ENCODE results near the gene UROD. TPM values are rescaled to one million over a fixed set of nuclear protein-coding genes. Genes with fewer than 3 reads are reported as not detected.

The UROD gene
- total RNA-seq, 1 donor from 2014 or later: 84.7 TPM

DNA sequence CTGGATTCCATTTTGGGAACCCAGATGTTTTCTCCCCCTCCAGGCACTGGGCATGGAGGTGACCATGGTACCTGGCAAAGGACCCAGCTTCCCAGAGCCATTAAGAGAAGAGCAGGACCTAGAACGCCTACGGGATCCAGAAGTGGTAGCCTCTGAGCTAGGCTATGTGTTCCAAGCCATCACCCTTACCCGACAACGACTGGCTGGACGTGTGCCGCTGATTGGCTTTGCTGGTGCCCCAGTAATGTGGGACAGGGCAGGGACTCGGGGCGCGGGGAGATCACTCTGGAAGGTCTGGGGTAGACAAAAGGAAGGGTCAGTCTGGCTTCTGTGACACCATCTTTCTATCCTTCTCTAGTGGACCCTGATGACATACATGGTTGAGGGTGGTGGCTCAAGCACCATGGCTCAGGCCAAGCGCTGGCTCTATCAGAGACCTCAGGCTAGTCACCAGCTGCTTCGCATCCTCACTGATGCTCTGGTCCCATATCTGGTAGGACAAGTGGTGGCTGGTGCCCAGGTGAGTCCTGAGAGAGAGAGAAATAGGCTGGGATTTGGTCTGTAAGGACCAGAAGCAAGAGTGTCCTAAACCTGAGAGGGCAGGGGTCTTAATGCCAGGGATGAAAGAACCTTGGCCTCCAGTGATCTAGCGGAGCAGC, 1.6 kb downstream of the UROD start:
- no peak for DNase-seq (ENCODE audit: extremely low spot score, unreplicated experiment)
- H3K27ac Mint-ChIP-seq: no peak overlapping the region
- peaks cover 9% of the 10 kb centered on the region for H3K36me3 Mint-ChIP-seq
- TF ChIP-seq, protein P1, sequence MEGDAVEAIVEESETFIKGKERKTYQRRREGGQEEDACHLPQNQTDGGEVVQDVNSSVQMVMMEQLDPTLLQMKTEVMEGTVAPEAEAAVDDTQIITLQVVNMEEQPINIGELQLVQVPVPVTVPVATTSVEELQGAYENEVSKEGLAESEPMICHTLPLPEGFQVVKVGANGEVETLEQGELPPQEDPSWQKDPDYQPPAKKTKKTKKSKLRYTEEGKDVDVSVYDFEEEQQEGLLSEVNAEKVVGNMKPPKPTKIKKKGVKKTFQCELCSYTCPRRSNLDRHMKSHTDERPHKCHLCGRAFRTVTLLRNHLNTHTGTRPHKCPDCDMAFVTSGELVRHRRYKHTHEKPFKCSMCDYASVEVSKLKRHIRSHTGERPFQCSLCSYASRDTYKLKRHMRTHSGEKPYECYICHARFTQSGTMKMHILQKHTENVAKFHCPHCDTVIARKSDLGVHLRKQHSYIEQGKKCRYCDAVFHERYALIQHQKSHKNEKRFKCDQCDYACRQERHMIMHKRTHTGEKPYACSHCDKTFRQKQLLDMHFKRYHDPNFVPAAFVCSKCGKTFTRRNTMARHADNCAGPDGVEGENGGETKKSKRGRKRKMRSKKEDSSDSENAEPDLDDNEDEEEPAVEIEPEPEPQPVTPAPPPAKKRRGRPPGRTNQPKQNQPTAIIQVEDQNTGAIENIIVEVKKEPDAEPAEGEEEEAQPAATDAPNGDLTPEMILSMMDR (conservative IDR thresholded peaks at IDR 0.05): no peak
- H3K4me3 Mint-ChIP-seq: peak overlapping the region; percentile 89
- no peaks in the 10 kb centered on the region for H3K9me3 Mint-ChIP-seq
- peaks cover 27% of the 10 kb centered on the region for H3K4me1 Mint-ChIP-seq (ENCODE audit: unreplicated experiment)
- H3K27me3 Mint-ChIP-seq: no peaks in the 10 kb centered on the region

DNA sequence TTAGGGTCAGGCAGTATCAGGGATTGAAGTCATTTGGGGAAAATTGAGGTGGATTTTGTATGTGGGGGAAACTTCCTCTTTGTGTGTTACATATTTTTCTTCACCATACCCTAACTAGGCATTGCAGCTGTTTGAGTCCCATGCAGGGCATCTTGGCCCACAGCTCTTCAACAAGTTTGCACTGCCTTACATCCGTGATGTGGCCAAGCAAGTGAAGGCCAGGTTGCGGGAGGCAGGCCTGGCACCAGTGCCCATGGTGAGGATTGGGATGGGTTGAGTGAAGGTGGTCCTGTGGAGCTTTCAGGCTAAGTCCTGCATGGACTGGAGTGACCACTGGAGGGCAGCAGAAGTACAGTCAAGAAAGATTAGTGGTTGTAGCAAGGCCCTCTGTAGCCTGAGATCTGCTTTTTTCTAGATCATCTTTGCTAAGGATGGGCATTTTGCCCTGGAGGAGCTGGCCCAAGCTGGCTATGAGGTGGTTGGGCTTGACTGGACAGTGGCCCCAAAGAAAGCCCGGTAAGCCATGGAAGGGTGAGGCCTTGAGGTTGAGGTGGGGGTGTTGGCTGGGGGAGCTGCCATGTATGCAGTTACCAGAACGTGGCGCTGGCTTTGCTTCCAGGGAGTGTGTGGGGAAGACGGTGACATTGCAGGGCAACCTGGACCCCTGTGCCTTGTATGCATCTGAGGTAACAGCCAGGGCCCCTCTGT, 2.4 kb downstream of the UROD start:
- H3K27me3 Mint-ChIP-seq: no peaks in the 10 kb centered on the region
- TF ChIP-seq, protein P1 (conservative IDR thresholded peaks at IDR 0.05): peak; percentile 92
- H3K9me3 Mint-ChIP-seq: no peaks in the 10 kb centered on the region
- H3K4me1 Mint-ChIP-seq (ENCODE audit: unreplicated experiment): peaks cover 26% of the 10 kb centered on the region
- H3K36me3 Mint-ChIP-seq: peaks cover 6% of the 10 kb centered on the region
- peak overlapping the region; percentile 81 for H3K27ac Mint-ChIP-seq
- DNase-seq (ENCODE audit: extremely low spot score, unreplicated experiment): peak; percentile 86
- peak overlapping the region; percentile 87 for H3K4me3 Mint-ChIP-seq

DNA sequence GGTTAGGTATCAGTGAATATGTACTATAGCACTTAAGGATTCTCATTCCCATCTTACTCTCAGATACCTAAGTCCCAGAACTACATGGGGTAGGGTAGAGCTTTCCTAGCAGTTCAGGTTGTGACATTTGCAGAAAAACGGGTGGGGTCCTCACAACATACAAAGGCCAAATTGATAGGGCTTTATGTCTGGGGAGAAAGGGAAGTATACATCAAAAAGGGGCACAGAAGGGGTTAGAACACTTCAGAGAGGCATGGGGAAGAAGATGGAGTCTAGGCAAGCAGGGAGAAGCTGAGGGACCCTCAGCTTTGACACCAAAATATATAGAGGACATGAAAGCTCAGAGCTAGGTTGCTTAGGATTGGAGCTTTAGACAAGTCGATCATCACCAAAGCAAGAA, 3.6 kb downstream of the UROD start:
- peaks cover 6% of the 10 kb centered on the region for H3K36me3 Mint-ChIP-seq
- H3K27me3 Mint-ChIP-seq: no peaks in the 10 kb centered on the region
- H3K4me1 Mint-ChIP-seq (ENCODE audit: unreplicated experiment): peaks cover 17% of the 10 kb centered on the region
- H3K4me3 Mint-ChIP-seq: no peak overlapping the region
- TF ChIP-seq, protein P1 (conservative IDR thresholded peaks at IDR 0.05): no peak
- DNase-seq (ENCODE audit: extremely low spot score, unreplicated experiment): no peak
- H3K9me3 Mint-ChIP-seq: no peaks in the 10 kb centered on the region
- no peak overlapping the region for H3K27ac Mint-ChIP-seq

DNA sequence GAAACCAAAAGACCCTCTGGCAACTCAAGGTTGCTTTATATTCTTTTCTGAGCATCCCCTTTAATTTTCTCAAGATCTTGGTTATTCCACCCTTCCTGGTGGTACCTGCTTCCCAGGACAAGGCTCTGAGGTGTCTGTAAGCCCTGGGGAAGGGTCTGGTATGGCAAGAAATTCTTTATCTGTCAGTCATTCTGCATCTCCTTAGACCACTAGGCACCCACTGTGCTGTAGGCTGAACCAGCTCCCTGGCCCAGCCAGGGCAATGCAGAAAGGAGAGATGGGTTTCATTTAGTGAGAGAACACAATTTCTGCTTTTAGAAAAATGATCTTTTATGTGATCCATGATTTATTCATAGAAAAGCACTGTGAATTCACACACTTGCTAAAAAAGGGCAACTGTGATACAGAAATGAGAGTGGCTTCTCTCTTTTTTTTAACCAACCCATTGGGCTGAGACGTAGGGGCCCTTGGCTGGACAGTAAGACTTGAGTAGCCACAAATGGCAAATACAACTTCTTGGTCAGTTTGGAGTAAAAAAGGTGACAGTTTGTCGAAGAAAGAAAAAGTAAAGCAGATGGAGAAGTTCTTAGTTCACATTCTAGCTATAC, 4.1 kb downstream of the UROD start:
- TF ChIP-seq, protein P1 (conservative IDR thresholded peaks at IDR 0.05): no peak
- Mint-ChIP-seq H3K9me3 (no peaks in the 10 kb centered on the region), H3K4me1 (ENCODE audit: unreplicated experiment) (peaks cover 16% of the 10 kb centered on the region), H3K27me3 (no peaks in the 10 kb centered on the region), H3K36me3 (peaks cover 6% of the 10 kb centered on the region), H3K27ac (no peak overlapping the region), H3K4me3 (no peak overlapping the region)
- DNase-seq (ENCODE audit: extremely low spot score, unreplicated experiment): peak; percentile 16

DNA sequence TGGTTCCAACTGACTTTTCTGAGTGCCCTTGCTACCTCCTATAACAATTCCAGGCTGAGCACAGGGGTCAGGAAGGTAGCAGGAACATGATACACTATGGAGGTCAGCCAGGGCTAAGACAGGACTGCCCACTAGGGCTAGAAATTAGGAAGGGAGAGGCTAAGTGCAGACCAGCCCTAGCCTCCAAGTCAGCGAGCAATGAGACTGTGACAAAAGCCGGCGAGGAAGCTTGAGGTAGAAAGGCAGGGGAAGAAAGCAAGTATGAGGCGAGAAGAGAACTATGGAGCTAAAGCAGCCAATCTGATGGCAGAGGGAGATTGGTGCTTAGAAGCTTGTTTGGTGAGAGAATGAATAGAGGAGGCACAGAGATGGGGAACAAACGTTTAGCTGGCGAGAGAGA, 4.7 kb downstream of the UROD start:
- Mint-ChIP-seq H3K4me3 (no peak overlapping the region), H3K27me3 (no peaks in the 10 kb centered on the region), H3K27ac (no peak overlapping the region), H3K4me1 (ENCODE audit: unreplicated experiment) (peaks cover 10% of the 10 kb centered on the region), H3K36me3 (peaks cover 6% of the 10 kb centered on the region), H3K9me3 (no peaks in the 10 kb centered on the region)
- DNase-seq (ENCODE audit: extremely low spot score, unreplicated experiment): peak; percentile 22
- TF ChIP-seq, protein P1 (conservative IDR thresholded peaks at IDR 0.05): no peak

All from type B pancreatic cell (in vitro differentiated cells).